Progenitor cell of endocrine pancreas (in vitro differentiated cells): ENCODE results near the gene AQP10. TPM values are rescaled to one million over a fixed set of nuclear protein-coding genes. Genes with fewer than 3 reads are reported as not detected.
"Not testable (repeated sequence)": the region's sequence is repeated elsewhere in the genome, so short reads cannot be mapped to it uniquely, and the experiment has no call there.

ENCODE experiments used
- DNase-seq: peaks from one replicate; pipeline ENCODE4 v3.0.0; 2021; ENCODE audit warnings: low spot score; ENCODE audit not compliant: unreplicated experiment
- H3K27ac Mint-ChIP-seq: 2 replicates; pipeline ENCODE4 v1.8.0; 2021; ENCODE audit warnings: mild to moderate bottlenecking, moderate library complexity, mixed read lengths
- H3K27me3 Mint-ChIP-seq: 2 replicates; pipeline ENCODE4 v1.8.0; 2021; ENCODE audit warnings: mixed read lengths
- H3K36me3 Mint-ChIP-seq: 2 replicates; pipeline ENCODE4 v1.8.0; 2022; ENCODE audit warnings: mixed read lengths; ENCODE audit not compliant: insufficient read depth
- H3K4me1 Mint-ChIP-seq: 2 replicates; pipeline ENCODE4 v1.8.0; 2021; ENCODE audit warnings: low read depth, mixed read lengths
- H3K4me3 Mint-ChIP-seq: 2 replicates; pipeline ENCODE4 v1.8.0; 2021; ENCODE audit warnings: low read depth, mild to moderate bottlenecking, moderate library complexity, mixed read lengths
- H3K9me3 Mint-ChIP-seq: 2 replicates; pipeline ENCODE4 v1.8.0; 2021; ENCODE audit warnings: low read depth, mixed read lengths
- total RNA-seq: library from RNA; stranded (reverse); gene quantifications from 2 replicates; pipeline ENCODE4 v1.2.1, GENCODE V29; 2021
- TF ChIP-seq, protein P1 (sequence below): fragments of 200-600 bp; sonication (generic); IDR thresholded peaks from one replicate; pipeline ENCODE4 v1.5.0; 2021; ENCODE audit warnings: antibody characterized with exemption, mild to moderate bottlenecking; ENCODE audit not compliant: unreplicated experiment

The AQP10 gene
- total RNA-seq, 1 donor from 2014 or later, result 0.96 TPM

DNA sequence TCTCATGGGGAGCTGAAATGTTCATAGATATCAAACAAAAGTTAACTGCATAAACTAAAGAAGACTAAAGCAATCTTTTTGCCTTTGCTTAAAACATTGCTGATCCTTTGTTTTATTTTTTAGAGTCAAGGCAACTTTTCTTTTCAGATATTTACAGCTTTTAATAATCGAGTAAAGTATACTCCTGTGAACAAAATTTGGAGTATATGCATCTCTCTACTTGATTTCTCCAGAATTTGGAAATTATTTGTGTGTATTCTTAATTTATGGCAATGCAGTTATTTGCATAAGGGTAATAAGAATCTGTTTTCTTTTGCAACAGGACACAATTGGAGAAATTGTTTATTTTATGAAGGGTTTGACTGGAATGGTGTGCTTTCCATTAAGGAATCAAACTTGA is 4.2 kb upstream of the AQP10 start:
- no peak overlapping the region for H3K27ac Mint-ChIP-seq
- no peaks in the 10 kb centered on the region for H3K36me3 Mint-ChIP-seq
- TF ChIP-seq, protein P1, sequence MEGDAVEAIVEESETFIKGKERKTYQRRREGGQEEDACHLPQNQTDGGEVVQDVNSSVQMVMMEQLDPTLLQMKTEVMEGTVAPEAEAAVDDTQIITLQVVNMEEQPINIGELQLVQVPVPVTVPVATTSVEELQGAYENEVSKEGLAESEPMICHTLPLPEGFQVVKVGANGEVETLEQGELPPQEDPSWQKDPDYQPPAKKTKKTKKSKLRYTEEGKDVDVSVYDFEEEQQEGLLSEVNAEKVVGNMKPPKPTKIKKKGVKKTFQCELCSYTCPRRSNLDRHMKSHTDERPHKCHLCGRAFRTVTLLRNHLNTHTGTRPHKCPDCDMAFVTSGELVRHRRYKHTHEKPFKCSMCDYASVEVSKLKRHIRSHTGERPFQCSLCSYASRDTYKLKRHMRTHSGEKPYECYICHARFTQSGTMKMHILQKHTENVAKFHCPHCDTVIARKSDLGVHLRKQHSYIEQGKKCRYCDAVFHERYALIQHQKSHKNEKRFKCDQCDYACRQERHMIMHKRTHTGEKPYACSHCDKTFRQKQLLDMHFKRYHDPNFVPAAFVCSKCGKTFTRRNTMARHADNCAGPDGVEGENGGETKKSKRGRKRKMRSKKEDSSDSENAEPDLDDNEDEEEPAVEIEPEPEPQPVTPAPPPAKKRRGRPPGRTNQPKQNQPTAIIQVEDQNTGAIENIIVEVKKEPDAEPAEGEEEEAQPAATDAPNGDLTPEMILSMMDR, result no peak
- no peaks in the 10 kb centered on the region for H3K27me3 Mint-ChIP-seq
- no peak overlapping the region for H3K4me3 Mint-ChIP-seq
- peaks cover 9% of the 10 kb centered on the region for H3K4me1 Mint-ChIP-seq
- peaks cover 4% of the 10 kb centered on the region for H3K9me3 Mint-ChIP-seq
- no peak for DNase-seq

DNA sequence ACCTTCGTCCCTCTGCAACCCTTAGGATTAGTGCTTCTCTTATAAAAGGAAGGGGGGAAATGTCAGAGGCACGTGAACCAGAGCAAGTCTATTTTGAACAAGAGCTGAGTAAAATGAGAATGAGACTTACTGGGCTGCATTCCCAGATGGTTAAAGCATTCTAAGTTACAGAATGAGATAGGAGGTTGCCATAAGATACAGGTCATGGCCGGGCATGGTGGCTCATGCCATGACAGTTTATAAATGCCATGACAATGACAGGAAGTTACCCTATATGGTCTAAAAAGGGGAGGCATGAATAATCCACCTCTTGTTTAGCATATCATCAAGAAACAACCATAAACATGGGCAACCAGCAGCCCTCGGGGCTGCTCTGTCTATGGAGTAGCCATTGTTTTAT is 2.5 kb upstream of the AQP10 start:
- H3K4me3 Mint-ChIP-seq, result no peak overlapping the region
- DNase-seq, result no peak
- no peak overlapping the region for H3K27ac Mint-ChIP-seq
- TF ChIP-seq, protein P1, result no peak
- H3K4me1 Mint-ChIP-seq, result peaks cover 9% of the 10 kb centered on the region
- H3K36me3 Mint-ChIP-seq, result no peaks in the 10 kb centered on the region
- H3K9me3 Mint-ChIP-seq, result peaks cover 4% of the 10 kb centered on the region
- H3K27me3 Mint-ChIP-seq, result peaks cover 3% of the 10 kb centered on the region

DNA sequence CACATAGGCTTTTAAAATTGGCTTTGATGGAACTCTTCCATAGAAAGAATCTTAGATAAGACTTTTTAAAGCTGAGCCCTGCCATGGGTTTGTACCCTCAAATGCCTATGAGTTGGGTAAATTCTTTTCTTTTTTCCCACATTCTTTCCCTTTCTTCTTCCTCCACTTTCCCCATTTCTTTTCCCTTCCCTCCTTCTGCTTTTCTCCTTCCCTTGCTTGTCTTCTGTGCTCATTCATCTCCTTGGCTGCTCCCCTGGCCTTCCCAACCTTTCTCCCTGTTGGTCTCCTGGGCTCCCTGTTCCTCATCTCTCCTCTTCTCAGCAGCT is 679 bp downstream of the AQP10 start:
- peak overlapping the region; percentile 72 for H3K27ac Mint-ChIP-seq
- not testable (repeated sequence) for H3K4me3 Mint-ChIP-seq, DNase-seq, H3K36me3 Mint-ChIP-seq, H3K9me3 Mint-ChIP-seq, H3K27me3 Mint-ChIP-seq
- H3K4me1 Mint-ChIP-seq, result peaks cover 16% of the 10 kb centered on the region

DNA sequence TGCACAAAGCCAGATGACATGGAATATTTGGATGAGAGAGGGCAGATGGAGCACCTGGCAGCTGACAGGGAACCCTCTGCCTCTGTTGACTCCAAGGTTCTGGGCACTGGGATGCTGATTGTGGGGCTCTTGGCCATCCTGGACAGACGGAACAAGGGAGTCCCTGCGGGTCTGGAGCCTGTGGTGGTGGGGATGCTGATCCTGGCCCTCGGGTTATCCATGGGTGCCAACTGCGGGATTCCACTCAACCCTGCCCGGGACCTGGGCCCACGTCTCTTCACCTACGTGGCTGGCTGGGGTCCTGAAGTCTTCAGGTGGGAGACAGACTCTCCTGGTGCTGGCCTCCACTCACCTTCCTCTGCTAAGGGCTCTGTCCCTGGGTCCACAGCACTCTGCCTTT is 2.6 kb downstream of the AQP10 start:
- TF ChIP-seq, protein P1, result no peak
- no peak overlapping the region for H3K4me3 Mint-ChIP-seq

DNA sequence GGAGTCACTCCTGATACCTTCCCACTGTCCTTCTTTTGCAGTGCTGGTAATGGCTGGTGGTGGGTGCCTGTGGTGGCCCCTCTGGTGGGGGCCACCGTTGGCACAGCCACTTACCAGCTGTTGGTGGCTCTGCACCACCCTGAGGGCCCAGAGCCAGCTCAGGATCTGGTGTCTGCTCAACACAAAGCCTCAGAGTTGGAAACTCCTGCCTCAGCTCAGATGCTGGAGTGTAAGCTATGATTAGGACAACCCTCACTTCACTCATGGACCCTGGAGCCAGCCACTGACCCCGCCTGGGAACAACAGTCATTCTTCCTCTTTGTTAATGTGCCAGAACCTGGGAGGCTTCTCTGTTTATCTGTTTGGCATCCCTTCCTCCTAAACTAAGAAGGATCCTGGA is 3.3 kb downstream of the AQP10 start:
- H3K27ac Mint-ChIP-seq, result no peak overlapping the region

More for the DNA sequence above, 2.6 kb downstream of the AQP10 start:
- no peaks in the 10 kb centered on the region for H3K36me3 Mint-ChIP-seq
- peaks cover 32% of the 10 kb centered on the region for H3K4me1 Mint-ChIP-seq
- DNase-seq, result no peak
- H3K9me3 Mint-ChIP-seq, result no peaks in the 10 kb centered on the region
- peaks cover 7% of the 10 kb centered on the region for H3K27me3 Mint-ChIP-seq
- H3K27ac Mint-ChIP-seq, result no peak overlapping the region

More for the DNA sequence above, 3.3 kb downstream of the AQP10 start:
- DNase-seq, result no peak
- H3K36me3 Mint-ChIP-seq, result no peaks in the 10 kb centered on the region
- TF ChIP-seq, protein P1, result no peak
- no peaks in the 10 kb centered on the region for H3K9me3 Mint-ChIP-seq
- H3K4me1 Mint-ChIP-seq, result peaks cover 34% of the 10 kb centered on the region
- peak overlapping the region; percentile 93 for H3K4me3 Mint-ChIP-seq
- peaks cover 7% of the 10 kb centered on the region for H3K27me3 Mint-ChIP-seq
